COLO829 (cell line): ENCODE data around the gene SPOCD1.

ENCODE experiments used
- DNase-seq: peaks from one replicate; pipeline ENCODE4 v3.0.0; 2012; ENCODE audit warnings: low spot score

The SPOCD1 gene

GRCh38 chr1:31787261-31787660 lies 28.6 kb downstream of the SPOCD1 start:
- DNase-seq = no peak

- DNase-seq = no peak
Observed at GRCh38 chr1:31786366-31787060, 29.3 kb downstream of the SPOCD1 start.

GRCh38 chr1:31785947-31786290 lies 29.9 kb downstream of the SPOCD1 start:
- no peak for DNase-seq

- no peak for DNase-seq
Observed at GRCh38 chr1:31785020-31785946, 30.5 kb downstream of the SPOCD1 start.

DNA sequence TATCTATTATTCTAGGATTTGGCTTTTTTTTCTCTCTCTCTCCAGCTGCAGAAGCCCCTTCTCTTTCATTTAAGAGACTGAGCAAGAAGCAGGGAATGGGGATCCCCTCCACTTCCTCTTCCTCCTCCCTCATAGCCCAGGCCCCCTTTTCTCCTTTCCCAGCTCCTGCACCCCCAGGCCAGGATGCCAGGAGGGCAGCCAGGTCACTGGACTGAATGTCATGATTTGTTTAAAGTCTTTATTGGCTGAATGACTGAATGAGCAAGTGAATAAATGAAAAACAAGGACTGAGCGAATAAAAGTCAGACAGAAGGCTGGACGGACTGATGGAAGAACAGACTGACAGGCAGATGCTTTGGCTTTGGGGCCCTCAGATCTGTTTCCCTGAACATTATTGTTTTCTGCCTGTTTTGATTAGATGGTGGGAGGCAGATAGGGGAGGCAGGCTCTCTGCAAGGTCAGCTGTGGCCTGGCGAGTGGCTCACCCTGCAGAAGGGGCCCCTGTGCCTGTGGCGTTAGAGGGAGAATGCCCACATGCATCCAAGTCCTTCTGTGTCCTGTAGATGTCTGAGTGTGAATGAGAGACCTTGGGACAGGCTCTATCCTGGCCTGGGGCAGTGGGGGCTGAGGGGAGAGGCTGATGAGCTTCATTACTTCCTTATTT lies 31.3 kb downstream of the SPOCD1 start:
- no peak for DNase-seq

GRCh38 chr1:31783846-31784245 lies 32.0 kb downstream of the SPOCD1 start:
- no peak for DNase-seq

DNA sequence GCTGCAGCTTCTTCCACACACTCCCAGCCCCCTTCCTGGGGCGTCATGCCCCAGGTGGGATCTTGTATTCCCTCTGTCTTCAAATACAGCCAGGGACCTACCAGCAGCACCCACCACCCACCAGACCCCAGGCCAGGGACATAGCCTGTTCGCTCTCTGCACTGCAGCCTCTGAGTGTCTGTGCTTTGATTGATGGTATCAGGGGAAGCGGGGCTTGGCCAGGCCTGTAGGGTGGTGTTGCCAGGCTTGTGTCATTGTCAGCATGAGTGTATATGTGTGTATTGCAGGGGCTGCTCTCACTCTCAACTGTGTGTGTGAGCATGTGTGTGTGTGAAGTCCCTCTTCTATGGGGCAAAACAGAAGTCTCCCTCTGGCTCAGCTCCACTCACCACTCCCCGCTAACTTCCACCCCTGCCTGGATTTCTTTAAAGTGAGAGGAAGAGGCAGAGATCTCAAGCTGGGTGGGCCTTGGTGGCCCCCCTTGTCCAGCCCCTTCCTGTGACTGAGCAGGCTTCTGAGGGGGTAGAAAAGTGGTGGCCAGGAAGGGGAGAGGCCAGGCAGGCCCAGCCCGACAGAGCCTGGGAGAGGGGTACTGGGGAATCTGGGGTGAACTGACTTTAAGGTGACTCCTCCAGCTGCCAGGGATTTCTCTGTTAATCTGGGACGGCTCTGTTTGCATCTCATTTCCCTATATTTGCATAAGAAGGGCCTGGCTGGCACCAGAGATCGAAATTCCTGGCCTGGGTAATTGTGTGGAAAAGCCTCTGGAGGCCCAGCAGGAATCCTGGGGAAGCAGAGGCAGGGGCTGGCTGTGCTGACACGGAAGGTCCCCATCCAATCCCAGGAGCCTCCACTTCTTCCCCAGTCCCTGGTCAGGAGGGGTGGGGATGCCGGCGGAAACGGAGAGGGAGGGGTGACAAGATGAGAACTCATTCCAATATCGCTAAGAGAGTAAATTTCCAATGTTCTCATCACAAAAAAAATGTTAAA lies 33.1 kb downstream of the SPOCD1 start:
- no peak for DNase-seq

DNA sequence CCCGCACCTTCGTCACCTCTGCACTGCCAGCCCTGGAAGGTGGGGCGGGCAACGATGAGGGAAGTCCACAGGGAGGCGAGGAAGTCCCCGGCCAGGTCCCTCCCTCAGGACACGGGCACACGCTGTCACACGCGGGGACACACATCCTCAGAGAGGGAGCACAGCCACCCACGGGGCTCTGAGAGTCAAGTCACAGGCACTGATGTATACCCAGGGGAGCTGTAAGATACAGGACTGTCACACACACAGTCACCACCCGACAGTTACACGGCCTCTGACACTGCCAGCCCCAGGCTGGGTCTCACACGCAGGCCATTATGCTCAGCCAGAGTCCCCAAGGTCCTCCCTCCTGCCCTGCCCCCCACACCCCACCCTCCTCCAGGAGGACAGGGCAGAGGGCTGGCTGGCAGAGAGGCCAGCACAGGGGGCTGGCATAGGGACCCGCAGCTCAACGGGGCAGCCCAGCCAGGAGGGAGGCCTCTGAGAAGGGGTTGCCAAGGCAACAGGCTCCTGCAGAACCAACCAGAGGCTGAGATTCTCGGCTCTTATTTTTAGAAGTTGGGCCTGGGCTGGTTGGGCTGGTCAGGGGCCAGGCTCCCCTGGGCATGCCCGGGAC lies 34.0 kb downstream of the SPOCD1 start:
- no peak for DNase-seq

DNA sequence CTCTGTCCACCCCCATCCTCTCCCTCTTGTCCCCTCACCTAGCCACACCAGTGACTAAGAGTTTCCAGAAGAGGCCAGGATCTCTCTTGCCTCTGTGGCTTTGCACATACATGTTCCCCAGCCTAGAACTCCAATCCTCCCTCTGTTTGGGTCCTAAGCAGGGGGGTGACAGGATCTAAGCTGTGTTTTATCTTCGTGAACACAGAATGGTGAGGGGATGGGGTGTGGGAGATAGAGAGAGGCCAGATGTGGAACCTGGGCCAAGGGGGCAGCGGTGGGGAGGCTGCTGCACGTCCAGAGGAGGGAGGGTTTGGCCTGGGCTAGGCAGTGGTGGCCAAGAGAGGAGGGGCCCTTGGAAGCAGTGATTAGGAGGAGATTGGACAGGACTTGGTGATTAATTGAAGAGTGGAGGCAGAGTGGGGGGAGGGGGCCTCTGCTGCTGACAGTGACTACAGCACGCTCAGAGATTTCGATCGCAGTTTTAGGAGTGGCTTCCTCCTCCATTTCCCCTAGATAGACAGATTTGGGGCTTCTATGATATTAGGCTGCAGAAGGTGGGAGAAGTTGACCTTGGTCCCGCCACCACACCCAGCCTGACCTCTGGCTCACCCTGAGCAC lies 34.6 kb downstream of the SPOCD1 start:
- no peak for DNase-seq

- no peak for DNase-seq
Observed at GRCh38 chr1:31780632-31781031, 35.2 kb downstream of the SPOCD1 start.

DNA sequence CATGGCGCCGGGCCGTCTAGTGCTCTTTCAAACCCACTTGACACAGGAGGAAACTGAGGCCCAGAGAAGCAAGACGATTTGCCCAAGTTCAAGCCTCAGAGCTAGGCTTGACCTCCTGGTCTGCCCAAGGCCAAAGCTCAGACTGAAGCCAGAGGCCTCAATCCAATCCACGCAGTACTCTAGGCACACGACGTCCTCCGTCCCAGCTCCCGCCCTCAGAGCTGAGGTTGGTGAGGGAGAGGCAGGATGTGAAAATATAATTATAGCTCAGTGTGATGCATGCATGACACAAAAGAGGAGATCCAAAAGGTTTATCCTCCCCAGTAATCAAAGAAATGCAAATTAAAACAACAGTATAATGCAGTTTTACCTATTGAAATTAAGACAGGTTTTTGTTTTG lies 36.1 kb downstream of the SPOCD1 start:
- no peak for DNase-seq

- no peak for DNase-seq
Observed at GRCh38 chr1:31778763-31779488, 36.9 kb downstream of the SPOCD1 start.

- no peak for DNase-seq
Observed at GRCh38 chr1:31776516-31776915, 39.3 kb downstream of the SPOCD1 start.

DNA sequence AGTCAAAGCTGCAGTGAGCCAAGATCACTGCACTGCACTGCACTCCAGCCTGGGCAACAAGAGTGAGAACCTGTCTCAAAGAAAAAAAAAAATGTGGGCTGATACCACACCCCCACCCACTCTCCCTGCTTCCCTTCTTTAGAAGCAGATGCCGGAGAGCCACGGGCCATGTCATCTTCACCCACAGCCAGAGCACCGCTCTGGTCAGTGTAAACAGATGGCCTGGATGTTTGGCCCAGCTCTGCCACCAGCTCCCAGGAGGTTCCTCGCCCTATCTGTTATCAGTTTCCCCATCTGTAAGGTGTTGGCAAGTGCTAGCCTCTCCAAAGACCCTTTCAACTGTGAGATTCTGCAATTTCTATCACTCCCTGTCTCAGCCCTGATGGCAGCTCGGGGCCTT lies 39.8 kb downstream of the SPOCD1 start:
- no peak for DNase-seq

DNA sequence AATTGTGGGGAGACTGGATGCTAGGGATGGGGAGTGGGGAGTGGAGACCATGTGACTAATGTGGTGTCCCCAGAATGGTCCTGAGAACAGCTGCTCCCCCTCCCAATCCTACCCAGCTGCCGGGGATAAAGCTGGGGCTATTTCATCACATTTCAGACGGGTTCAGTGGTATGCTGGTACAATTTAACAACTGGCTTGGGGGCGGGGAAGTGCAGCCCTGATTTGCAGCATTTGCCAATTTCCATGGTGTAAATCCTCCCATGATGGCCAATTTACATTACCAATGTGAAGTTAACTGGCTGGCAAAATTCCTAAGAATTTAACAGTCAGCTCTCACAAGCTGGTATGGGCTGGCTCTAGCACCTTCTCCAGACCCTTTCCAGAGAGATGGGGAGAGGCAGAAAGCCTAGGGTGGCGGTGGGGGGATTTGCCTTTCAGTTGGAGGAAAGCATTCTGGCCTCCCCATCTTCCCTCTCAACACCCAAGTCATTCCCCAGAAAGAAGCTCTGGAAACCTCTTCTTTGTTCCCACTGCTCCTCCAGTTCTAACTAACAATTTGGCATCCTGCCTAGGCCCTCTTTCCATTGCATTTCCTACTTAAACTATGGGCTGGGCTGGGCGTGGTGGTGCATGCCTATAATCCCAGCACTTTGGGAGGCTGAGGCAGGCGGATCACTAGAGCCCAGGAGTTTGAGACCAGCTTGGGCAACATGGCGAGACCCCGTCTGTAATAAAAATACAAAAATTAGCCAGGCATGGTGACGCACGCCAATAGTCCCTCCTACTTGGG lies 40.4 kb downstream of the SPOCD1 start:
- no peak for DNase-seq

DNA sequence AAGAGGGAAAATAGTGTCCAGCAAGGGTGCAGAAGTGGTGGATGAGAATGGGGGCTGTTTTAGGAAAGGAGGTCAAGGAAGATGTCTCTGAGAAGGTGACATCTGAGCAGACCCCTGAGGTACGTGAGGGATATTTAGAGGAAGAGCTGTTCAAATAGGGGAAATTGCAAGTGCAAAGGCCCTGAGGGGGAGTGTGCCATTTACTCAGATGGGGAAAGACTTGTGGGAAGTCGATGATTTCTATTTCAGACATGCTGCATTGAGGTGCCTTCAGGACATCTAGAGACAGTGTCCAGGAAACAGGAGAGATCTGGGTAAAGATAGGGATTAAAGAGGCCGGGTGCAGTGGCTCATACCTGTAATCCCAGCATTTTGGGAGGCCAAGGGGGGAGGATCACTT lies 41.3 kb downstream of the SPOCD1 start:
- DNase-seq = no peak

DNA sequence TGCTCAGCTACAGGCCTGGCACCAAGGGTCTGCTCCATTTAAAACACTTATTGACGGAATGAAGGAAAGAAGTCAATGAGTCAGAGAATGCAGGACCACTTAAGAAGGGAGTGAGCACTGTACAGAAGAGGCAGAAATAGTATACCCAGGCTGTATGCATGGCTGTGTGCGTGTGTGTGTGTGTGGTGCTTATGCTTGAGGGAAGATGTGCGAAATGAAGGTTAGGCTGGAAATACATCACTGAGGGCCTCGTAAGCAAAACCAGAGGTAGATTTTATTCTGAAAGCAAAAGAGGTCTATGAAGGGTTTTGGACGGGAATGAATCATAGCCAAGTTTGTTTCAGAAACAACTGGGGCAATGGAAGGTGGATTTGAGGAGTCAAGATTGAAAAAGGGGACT lies 42.0 kb downstream of the SPOCD1 start:
- DNase-seq = no peak

DNA sequence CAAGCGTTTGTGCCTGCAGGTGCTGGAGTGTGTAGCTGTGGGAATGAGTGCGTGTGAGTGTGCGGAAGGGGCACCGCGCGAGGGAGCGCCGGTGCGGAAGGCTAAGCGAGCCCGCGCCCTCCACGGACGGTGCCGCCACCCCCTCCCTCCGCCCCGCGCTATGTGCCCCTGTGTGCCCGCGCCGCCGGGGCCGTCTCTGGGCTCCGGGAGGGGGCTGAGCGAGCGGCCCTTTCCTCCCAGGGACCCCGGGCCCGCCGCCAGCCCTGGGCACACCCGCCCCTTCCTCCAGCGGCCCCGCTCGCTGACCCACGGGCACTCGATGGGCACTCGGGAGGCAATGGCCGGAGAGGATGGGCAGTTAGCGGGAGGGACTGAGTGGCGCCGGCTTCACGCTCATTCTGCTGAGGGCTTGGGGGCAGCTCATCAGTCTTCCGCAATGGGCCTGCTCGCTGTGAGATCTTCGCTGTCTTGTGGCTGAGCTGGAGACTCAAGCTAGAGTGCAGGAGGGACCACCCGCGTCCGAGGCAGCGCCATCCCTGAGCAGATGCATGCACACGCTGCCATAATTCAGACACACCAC lies 43.1 kb downstream of the SPOCD1 start:
- no peak for DNase-seq
